NCI-H1436 treated with DMSO at 0.1 percent for 48 hours (cell line): Measurements from ENCODE around the gene APOC4.
"Not testable (repeated sequence)": the region's sequence is repeated elsewhere in the genome, so short reads cannot be mapped to it uniquely, and the experiment has no call there.

Experiments used
- DNase-seq: peaks from one replicate; lab custom pipeline; 2025; lab: John Stamatoyannopoulos, UW

Gene APOC4, protein sequence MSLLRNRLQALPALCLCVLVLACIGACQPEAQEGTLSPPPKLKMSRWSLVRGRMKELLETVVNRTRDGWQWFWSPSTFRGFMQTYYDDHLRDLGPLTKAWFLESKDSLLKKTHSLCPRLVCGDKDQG

GRCh38 chr19:44942067-44942571, at the start of gene APOC4:
Gene APOC4, plus strand, starts transcription at chr19:44942237. Its CDS starts 41 bp downstream, at chr19:44942278.
- no peak for DNase-seq

- no peak for DNase-seq
Measured at GRCh38 chr19:44892932-44893331, 49.1 kb upstream of the APOC4 start.

DNA sequence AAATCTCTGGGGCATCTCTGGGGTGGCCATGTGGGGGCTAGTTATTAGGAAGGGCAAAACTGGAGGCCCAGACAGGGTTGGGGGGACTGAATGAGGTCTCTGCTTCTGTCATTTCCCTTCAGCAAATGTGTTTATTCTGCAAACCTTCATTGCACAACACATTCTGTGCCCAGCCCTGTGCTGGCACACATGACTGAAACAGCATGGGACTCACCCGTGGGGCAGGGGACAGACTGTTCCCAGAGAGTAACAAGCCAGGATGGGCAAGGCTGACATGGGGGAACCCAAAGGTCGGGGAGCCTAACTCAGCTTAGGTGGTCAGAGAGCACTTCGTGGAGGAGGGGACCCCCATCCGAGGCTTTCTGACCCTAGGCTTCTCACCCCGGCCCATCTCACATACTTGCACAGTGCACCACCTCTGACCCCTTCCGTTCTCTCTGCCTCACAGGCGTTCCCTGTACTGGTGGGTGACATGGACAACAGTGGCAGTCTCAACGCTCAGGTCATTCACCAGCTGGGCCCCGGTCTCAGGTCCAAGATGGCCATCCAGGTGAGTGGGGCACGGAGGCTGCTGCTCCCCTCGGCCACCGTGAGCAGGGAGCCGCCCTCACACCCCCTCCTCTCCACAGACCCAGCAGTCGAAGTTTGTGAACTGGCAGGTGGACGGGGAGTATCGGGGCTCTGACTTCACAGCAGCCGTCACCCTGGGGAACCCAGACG, 48.5 kb upstream of the APOC4 start:
- no peak for DNase-seq

DNA sequence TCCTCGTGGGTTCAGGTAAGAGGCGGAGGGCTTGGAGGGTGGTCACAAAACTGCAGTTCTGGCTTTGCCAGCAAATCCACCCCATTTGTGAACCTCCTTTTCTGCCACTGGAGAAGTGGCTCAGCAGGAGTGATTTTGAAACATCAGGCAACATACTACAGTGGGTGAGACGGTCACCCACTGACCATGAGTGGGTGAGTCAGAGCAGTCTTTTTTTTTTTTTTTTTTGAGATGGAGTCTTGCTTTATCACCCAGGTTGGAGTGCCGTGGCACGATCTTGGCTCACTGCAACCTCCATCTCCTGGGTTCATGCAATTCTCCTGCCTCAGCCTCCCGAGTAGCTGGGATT, 48.0 kb upstream of the APOC4 start:
- no peak for DNase-seq

DNA sequence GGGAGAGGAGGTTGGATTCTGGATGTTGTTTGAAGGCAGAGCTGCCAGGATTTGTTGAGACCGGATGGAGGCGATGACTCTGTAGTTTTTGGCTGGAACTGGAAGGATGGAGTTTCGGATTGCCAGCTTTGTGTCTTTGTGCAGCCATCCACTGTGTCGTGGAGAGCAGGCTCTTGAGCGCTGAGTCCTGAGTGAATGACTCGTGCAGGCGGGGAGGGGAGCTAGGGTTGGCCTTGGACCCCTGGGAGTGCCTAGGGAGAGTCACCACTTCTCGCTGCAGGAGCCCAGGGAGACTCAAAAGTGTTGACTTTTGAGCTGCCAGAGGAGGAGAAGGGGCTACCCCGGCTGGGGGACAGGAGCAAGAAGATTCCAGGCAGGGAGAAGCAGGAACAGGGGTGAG, 47.1 kb upstream of the APOC4 start:
- no peak for DNase-seq

- DNase-seq, result no peak
Measured at GRCh38 chr19:44897835-44898234, 44.2 kb upstream of the APOC4 start.

DNA sequence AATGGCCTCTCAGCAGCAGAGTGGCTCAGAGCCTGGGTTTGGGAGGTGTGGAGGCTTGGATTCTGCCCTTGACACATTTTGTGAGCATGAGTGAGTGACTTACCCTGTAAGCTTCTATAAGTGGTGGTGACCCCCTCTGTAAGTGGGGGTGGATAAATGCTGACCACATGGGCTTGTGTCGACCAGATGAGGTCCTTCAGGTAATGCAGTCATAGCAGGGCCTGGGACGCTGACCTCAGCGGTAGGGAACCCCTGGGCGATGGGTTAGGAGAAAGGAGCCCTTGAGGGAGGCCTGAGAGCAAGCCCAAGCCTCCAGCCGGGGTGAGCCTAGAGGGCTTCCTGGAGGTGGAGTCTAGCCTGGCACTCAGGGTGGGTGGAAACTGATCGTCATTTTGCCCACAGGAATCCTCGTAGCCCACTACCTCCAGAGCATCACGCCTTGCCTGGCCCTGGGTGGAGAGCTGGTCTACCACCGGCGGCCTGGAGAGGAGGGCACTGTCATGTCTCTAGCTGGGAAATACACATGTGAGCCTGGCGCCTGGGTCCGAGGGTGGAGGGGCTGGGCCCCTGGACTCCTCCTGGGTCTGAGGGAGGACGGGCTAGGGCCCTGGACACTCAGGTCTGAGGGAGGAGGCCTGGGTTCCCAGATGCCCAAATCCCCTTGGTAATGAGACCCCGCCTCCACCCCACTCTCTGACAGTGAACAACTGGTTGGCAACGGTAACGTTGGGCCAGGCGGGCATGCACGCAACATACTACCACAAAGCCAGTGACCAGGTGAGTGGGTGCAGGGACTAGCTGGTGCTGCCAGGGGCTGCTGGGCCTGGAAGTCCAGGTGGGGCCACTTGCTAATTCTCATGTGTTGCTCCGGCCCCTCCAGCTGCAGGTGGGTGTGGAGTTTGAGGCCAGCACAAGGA, 41.5 kb upstream of the APOC4 start:
- no peak for DNase-seq

- no peak for DNase-seq
Measured at GRCh38 chr19:44903216-44903601, 38.8 kb upstream of the APOC4 start.

DNA sequence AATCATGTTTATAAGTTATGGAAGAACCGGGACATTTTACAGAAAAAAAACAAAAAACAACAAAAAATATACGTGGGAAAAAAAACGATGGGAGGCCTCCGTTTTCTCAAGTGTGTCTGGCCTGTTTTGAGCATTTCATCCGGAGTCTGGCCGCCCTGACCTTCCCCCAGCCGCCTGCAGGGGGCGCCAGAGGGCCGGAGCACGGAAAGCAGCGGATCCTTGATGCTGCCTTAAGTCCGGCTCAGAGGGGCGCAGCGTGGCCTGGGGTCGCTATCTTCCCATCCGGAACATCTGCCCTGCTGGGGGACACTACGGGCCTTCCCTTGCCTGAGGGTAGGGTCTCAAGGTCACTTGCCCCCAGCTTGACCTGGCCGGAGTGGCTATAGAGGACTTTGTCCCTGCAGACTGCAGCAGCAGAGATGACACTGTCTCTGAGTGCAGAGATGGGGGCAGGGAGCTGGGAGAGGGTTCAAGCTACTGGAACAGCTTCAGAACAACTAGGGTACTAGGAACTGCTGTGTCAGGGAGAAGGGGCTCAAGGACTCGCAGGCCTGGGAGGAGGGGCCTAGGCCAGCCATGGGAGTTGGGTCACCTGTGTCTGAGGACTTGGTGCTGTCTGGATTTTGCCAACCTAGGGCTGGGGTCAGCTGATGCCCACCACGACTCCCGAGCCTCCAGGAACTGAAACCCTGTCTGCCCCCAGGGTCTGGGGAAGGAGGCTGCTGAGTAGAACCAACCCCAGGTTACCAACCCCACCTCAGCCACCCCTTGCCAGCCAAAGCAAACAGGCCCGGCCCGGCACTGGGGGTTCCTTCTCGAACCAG, 38.2 kb upstream of the APOC4 start:
- no peak for DNase-seq

DNA sequence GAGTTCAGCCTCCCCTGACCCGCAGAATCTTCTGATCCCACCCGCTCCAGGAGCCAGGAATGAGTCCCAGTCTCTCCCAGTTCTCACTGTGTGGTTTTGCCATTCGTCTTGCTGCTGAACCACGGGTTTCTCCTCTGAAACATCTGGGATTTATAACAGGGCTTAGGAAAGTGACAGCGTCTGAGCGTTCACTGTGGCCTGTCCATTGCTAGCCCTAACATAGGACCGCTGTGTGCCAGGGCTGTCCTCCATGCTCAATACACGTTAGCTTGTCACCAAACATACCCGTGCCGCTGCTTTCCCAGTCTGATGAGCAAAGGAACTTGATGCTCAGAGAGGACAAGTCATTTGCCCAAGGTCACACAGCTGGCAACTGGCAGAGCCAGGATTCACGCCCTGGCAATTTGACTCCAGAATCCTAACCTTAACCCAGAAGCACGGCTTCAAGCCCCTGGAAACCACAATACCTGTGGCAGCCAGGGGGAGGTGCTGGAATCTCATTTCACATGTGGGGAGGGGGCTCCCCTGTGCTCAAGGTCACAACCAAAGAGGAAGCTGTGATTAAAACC, 37.5 kb upstream of the APOC4 start:
- no peak for DNase-seq

GRCh38 chr19:44905437-44906160, 36.4 kb upstream of the APOC4 start, which contains the start of gene APOE:
Gene APOE, plus strand, starts transcription at chr19:44905796. Its CDS starts 829 bp downstream, at chr19:44906625.
- DNase-seq, result no peak

DNA sequence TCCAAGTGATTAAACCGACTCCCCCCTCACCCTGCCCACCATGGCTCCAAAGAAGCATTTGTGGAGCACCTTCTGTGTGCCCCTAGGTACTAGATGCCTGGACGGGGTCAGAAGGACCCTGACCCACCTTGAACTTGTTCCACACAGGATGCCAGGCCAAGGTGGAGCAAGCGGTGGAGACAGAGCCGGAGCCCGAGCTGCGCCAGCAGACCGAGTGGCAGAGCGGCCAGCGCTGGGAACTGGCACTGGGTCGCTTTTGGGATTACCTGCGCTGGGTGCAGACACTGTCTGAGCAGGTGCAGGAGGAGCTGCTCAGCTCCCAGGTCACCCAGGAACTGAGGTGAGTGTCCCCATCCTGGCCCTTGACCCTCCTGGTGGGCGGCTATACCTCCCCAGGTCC, 34.4 kb upstream of the APOC4 start:
- DNase-seq, result no peak

GRCh38 chr19:44908074-44908835, 33.8 kb upstream of the APOC4 start:
- no peak for DNase-seq

DNA sequence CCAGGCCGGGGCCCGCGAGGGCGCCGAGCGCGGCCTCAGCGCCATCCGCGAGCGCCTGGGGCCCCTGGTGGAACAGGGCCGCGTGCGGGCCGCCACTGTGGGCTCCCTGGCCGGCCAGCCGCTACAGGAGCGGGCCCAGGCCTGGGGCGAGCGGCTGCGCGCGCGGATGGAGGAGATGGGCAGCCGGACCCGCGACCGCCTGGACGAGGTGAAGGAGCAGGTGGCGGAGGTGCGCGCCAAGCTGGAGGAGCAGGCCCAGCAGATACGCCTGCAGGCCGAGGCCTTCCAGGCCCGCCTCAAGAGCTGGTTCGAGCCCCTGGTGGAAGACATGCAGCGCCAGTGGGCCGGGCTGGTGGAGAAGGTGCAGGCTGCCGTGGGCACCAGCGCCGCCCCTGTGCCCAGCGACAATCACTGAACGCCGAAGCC, 33.2 kb upstream of the APOC4 start:
- DNase-seq, result no peak

DNA sequence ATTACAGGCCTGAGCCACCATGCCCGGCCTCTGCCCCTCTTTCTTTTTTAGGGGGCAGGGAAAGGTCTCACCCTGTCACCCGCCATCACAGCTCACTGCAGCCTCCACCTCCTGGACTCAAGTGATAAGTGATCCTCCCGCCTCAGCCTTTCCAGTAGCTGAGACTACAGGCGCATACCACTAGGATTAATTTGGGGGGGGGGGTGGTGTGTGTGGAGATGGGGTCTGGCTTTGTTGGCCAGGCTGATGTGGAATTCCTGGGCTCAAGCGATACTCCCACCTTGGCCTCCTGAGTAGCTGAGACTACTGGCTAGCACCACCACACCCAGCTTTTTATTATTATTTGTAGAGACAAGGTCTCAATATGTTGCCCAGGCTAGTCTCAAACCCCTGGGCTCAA, 32.3 kb upstream of the APOC4 start:
- DNase-seq, result no peak

DNA sequence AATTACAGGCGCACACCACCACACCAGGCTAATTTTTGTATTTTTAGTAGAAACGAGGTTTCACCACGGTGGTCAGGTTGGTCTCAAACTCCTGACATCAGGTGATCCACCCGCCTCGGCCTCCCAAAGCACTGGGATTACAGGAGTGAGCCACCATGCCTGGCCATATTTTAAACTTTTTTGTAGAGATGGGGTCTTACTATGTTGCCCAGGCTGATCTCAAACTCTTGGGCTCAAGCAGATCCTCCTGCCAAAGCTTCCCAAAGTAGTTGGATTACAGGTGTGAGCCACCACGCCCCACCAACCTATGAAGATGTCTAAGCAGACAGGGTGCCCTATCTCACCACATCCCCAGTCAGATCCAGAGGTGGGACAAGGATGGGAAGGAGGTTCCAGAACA, 30.1 kb upstream of the APOC4 start:
- not testable (repeated sequence) for DNase-seq

- DNase-seq, result no peak
Measured at GRCh38 chr19:44912854-44913253, 29.2 kb upstream of the APOC4 start.

- not testable (repeated sequence) for DNase-seq
Measured at GRCh38 chr19:44913512-44914432, 28.3 kb upstream of the APOC4 start.
